HEK293 (cell line): ENCODE data around the gene DMWD.

Experiments used
- CTCF ChIP-seq: fragments of 450-650 bp; formaldehyde crosslinking; IDR thresholded peaks from 2 replicates; pipeline ENCODE4 v1.5.1; 2016; ENCODE audit warnings: missing biosample characterization, missing genetic modification characterization
- GFI1B ChIP-seq: fragments of 450-650 bp; formaldehyde crosslinking; IDR thresholded peaks from 2 replicates; pipeline ENCODE4 v1.5.1; 2016; ENCODE audit warnings: missing biosample characterization, missing genetic modification characterization
- KLF10 ChIP-seq: fragments of 450-650 bp; IDR thresholded peaks from 2 replicates; pipeline ENCODE4 v1.5.1; 2018; ENCODE audit warnings: missing biosample characterization, mild to moderate bottlenecking, missing genetic modification characterization
- PBX3 ChIP-seq: sonication (generic); formaldehyde crosslinking; IDR thresholded peaks from 2 replicates; pipeline ENCODE4 v1.8.1; 2022; ENCODE audit warnings: mild to moderate bottlenecking, moderate library complexity, missing genetic modification reagents
- PRDM6 ChIP-seq: fragments of 450-650 bp; formaldehyde crosslinking; IDR thresholded peaks from 2 replicates; pipeline ENCODE4 v1.5.1; 2017; ENCODE audit warnings: missing biosample characterization, missing genetic modification characterization
- SCRT2 ChIP-seq: fragments of 450-650 bp; formaldehyde crosslinking; IDR thresholded peaks from 2 replicates; pipeline ENCODE4 v1.5.1; 2016; ENCODE audit warnings: missing biosample characterization, missing genetic modification characterization
- ZBTB10 ChIP-seq: fragments of 450-650 bp; formaldehyde crosslinking; IDR thresholded peaks from 2 replicates; pipeline ENCODE4 v1.5.1; 2016; ENCODE audit warnings: missing biosample characterization, missing genetic modification characterization
- ZBTB11 ChIP-seq: fragments of 450-650 bp; formaldehyde crosslinking; conservative IDR thresholded peaks from 2 replicates; pipeline ENCODE4 v1.5.1; 2016; ENCODE audit warnings: low read depth, missing biosample characterization, missing genetic modification characterization
- ZBTB21 ChIP-seq: fragments of 450-650 bp; formaldehyde crosslinking; IDR thresholded peaks from 2 replicates; pipeline ENCODE4 v1.5.1; 2017; ENCODE audit warnings: missing biosample characterization, missing genetic modification characterization
- ZBTB26 ChIP-seq: fragments of 450-650 bp; formaldehyde crosslinking; optimal IDR thresholded peaks from 2 replicates; pipeline ENCODE3; 2016; ENCODE audit warnings: missing biosample characterization, mild to moderate bottlenecking, missing genetic modification characterization
- ZBTB44 ChIP-seq: fragments of 450-650 bp; IDR thresholded peaks from 2 replicates; pipeline ENCODE4 v1.5.1; 2018; ENCODE audit warnings: missing biosample characterization, mild to moderate bottlenecking, missing genetic modification characterization
- ZBTB7A ChIP-seq: fragments of 450-650 bp; formaldehyde crosslinking; IDR thresholded peaks from 2 replicates; pipeline ENCODE4 v1.5.1; 2016; ENCODE audit warnings: low read depth, missing biosample characterization, missing genetic modification characterization
- ZFP37 ChIP-seq: fragments of 450-650 bp; formaldehyde crosslinking; IDR thresholded peaks from 2 replicates; pipeline ENCODE4 v1.5.1; 2016; ENCODE audit warnings: missing biosample characterization, missing genetic modification characterization
- ZFP69B ChIP-seq: fragments of 450-650 bp; formaldehyde crosslinking; IDR thresholded peaks from 2 replicates; pipeline ENCODE4 v1.5.1; 2016; ENCODE audit warnings: missing biosample characterization, missing genetic modification characterization
- ZNF10 ChIP-seq: fragments of 450-650 bp; formaldehyde crosslinking; IDR thresholded peaks from 2 replicates; pipeline ENCODE4 v1.5.1; 2017; ENCODE audit warnings: missing biosample characterization, missing genetic modification characterization
- ZNF354C ChIP-seq: fragments of 450-650 bp; formaldehyde crosslinking; IDR thresholded peaks from 2 replicates; pipeline ENCODE4 v1.5.1; 2016; ENCODE audit warnings: missing biosample characterization, missing genetic modification characterization, low read depth, borderline replicate concordance
- ZNF423 ChIP-seq: fragments of 450-650 bp; formaldehyde crosslinking; IDR thresholded peaks from 2 replicates; pipeline ENCODE4 v1.5.1; 2016; ENCODE audit warnings: missing biosample characterization, missing genetic modification characterization
- ZNF433 ChIP-seq: fragments of 450-650 bp; formaldehyde crosslinking; IDR thresholded peaks from 2 replicates; pipeline ENCODE4 v1.5.1; 2016; ENCODE audit warnings: missing biosample characterization, missing genetic modification characterization, low read depth
- ZNF473 ChIP-seq: fragments of 450-650 bp; formaldehyde crosslinking; IDR thresholded peaks from 2 replicates; pipeline ENCODE4 v1.5.1; 2017; ENCODE audit warnings: missing biosample characterization, missing genetic modification characterization
- ZNF513 ChIP-seq: fragments of 450-650 bp; IDR thresholded peaks from 2 replicates; pipeline ENCODE4 v1.5.1; 2018; ENCODE audit warnings: missing biosample characterization, missing genetic modification characterization
- ZNF580 ChIP-seq: fragments of 450-650 bp; formaldehyde crosslinking; IDR thresholded peaks from 2 replicates; pipeline ENCODE4 v1.5.1; 2016; ENCODE audit warnings: missing biosample characterization, missing genetic modification characterization
- ZSCAN23 ChIP-seq: fragments of 450-650 bp; formaldehyde crosslinking; IDR thresholded peaks from 2 replicates; pipeline ENCODE4 v1.5.1; 2016; ENCODE audit warnings: missing biosample characterization, missing genetic modification characterization

DMWD gene

GRCh38 chr19:45768984-45769782 is 23.5 kb downstream of the DMWD start, which contains the start of gene SIX5 (continued):
- TF ChIP-seq ZNF354C (no peak), ZNF473 (tag by site-specific recombination) (no peak), SCRT2 (tag by site-specific recombination) (no peak; the same call in 1 of the 2 replicates), ZSCAN23 (peak; percentile 79; the same call in 1 of the 2 replicates), ZBTB21 (tag by site-specific recombination) (0 out of 2 replicates have a peak, but pooled peaks have one; percentile 40), ZBTB11 (tag by site-specific recombination) (peak; percentile 66), PRDM6 (tag by site-specific recombination) (no peak), ZNF423 (0 out of 2 replicates have a peak, but pooled peaks have one; percentile 31), CTCF (tag by site-specific recombination) (peak; percentile 50; the same call in 1 of the 2 replicates), ZNF433 (tag by site-specific recombination) (no peak), ZBTB7A (peak; percentile 88), ZNF580 (no peak), PBX3 (CRISPR knock-in tag) (peak; percentile 77; the same call in 1 of the 2 replicates), ZBTB26 (tag by site-specific recombination) (peak; percentile 88), ZFP69B (tag by site-specific recombination) (peak; percentile 79), ZBTB44 (tag by site-specific recombination) (peak; percentile 48; the same call in 1 of the 2 replicates), ZFP37 (tag by site-specific recombination) (peak; percentile 89), GFI1B (tag by site-specific recombination) (peak; percentile 42; the same call in 1 of the 2 replicates), ZNF10 (tag by site-specific recombination) (no peak; the same call in 1 of the 2 replicates), KLF10 (tag by site-specific recombination) (peak; percentile 99), ZBTB10 (tag by site-specific recombination) (peak; percentile 98), ZNF513 (no peak)
